NCI-H748 treated with DMSO at 0.1 percent for 48 hours (cell line): ENCODE data around the gene PGGT1B.

Experiments
- DNase-seq: peaks from one replicate; lab custom pipeline; 2025; lab: John Stamatoyannopoulos, UW

PGGT1B gene

DNA sequence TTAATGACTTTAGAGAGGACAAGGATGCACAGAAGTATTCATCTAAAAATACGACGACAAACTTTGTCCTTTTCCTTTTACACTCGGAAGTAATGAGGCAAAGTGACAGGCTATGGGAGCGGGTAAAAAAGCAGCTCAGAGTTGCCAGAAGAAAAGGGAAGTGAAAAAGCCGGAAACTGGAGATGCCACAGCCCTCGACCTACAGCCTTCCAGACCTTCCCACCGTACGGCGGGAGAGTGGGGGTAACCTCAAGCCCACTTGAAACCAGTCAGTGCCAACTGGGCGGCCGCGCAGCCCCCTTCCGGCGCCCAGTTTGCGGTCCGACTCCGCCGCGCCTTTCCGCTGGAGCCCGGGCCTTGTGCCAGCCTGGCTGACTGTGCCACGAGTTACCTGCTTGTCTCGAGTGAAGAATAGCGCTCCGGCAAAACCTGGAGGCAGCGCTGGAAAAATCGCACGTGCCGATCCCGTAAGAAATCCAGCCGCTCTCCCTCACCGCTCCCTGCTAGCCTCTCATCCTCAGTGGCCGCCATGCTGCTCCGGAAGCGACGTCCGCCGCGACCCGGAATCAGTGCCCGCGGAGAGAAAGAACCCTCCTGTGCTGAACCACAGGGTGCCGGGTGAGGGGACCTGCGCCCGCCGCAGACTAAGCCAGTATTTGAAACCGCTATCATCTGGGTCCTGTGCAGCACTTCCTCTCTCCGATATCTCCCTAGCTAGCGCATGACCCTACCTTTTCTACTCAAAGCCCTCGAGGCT, at the start of gene PGGT1B:
TSS of gene PGGT1B (minus strand) at position 557 of the 757 bp plus-strand sequence. CDS start at position 531, 26 bp downstream.
- DNase-seq, result peak; percentile 40

DNA sequence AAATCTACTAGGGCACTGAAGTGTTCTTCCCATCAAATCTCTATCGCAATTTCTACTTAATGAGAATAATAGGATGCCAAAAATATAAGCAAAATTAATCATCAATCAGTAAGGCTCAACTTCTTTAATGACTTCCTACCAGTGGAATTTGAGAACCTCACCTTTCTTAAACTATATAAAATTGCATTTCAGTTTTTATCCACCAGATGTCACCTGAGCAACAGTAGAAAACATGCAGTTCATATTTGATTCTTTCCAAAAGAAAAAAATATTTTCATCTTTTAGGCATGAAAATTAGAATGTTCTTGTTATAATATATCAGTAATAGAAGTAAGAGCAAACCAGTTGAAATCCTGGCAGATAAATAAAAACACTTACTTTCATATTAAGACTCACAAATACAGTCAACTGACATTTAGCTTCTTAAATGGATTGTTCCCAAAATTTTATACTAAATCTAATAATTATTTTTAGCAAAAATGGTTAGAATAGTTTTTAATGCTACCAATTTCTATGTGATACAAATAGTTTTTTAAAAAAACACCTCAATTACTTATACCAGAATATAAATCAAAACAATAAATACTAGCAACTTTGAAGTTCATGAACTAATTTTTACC, 47.2 kb upstream of the PGGT1B start:
- DNase-seq, result no peak

DNA sequence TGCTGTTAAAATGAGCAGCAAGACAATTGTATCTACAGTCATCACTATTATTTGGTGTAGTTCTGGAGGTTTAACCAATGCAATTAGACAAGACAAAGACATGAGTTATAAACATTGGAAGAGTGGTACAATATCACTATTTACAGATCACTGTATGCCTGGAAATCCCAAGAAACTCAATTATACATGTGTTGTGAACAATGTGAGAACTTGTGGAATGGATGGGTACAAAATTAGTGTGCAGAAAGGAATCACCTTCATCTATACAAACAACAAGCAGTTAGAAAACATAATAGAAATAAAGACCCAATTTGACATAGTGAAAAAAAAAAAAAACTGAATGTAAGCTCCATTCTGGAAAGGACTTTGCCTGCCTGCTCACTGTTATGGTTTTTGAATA, 46.1 kb upstream of the PGGT1B start:
- DNase-seq, result no peak

DNA sequence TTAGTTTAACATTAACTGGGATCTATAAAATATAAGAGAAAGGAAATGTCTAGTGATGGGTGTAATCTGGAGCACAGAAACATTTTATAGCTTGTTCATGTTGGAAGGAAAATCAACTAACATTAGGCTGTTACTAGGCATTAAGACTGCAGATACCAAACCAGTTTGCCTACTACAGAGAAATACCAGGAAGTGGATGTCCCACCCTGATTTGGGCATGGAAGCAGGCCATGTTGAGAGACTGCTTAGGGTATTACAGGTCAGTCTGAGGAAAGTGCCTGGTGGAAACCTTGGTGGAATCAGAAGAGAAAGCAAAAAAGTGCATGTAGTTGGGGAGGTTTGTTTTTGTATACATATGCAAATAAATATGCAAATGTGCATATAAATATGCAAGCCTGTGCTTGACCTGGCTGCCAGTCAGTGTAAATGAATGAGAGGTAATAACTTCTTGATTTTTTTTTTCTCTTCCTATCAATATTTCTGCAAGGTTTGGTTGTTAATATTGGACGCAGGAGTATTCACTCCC, 43.4 kb upstream of the PGGT1B start:
- no peak for DNase-seq

DNA sequence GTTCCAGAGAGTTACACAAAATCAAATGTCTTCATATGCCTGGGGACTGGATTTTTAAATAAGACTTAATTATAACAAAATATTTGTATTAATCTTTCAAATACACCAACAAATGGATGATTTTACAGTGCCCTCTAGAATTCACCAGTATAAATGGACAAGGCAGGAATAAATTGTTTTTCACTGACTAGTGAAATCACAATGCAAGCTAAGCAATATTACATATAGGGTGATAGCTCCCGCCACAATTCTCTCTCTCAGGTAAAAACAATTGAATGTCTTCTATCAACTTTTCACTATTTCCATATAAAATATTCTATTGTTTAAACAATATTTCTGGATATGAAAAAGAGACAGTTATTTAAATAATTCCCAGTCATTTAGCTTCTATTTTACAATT, 41.8 kb upstream of the PGGT1B start:
- DNase-seq, result no peak

DNA sequence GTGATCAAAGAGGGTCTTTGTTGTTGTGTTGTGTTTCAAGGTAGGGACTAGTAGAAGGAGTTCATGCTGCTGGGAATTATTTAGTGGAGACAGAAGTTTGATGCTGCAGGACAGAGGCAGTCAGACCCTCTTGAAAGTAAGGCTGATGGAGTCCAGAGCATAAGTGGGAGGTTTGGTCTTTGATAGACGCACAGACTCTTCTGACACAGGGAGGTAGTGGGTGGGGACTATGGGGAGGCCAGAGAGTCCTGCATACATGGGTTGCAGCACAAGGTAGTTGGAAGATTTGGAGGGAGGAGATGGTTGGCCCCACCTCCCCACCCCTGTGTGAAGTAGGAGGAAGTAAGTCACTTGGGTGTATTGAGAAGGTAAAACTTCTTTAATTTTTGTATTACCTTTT, 36.1 kb upstream of the PGGT1B start:
- DNase-seq, result no peak

DNA sequence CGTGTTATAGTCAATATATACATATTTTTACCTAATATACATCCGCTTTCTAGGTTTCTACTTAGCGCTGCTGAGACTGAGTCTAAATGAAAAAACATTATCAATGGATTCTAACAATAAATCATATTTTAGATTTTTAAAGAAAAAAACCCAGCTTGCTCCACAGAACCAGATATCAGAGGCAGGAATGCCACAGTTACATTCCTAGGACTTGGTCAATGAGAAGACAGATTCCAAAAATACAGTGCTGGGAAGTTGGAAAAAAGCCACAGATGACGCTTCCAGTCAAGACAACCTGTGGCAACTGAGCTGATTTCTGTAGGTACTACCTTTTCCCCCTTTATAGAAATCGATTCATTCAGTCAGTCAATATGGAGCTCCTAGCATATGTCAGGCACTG, 34.4 kb upstream of the PGGT1B start:
- DNase-seq, result no peak

DNA sequence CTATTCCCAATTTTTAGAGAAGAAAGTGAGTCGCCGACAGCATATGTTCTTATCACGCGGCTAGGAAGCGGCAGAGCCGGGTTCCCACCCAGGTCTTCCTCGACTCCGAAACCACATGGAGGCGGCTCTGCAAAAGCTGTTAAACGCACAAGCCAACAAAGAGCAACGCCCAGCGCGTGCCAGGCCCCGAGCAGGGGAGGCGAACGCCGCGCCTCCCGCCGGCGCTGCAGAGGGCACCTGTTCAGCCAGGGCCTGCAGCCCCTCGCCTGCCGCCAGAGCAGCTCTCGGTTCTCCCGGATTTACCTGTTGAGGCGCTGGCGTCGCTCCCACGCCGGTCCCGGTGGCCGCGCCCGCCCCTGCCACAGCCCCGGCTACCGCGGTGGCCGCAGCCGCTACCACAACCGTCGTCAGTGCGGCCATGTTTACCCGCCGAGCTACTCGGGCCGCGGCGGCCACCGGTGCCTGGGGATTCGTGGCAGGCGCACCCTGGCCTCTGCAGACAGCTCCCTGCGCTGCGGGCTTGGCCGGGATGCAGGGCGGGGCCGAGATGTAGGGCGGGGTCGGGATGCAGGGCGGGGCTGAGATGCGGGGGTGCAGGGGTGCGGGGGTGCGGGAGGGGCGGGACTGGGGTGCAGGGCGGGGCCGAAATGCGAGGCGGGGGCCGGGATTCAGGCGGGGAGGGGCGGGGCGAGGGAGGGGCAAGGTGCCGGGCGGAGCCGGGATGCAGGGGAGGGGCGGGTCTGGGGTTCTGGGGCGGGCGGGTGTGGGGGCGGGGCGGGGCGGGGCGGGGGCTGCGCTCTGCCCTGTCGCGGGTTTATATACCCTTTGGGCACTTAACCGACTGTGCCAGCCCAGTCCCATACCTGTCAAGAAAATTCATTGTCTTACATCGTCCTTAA, 33.7 kb upstream of the PGGT1B start, which contains the start of gene CCDC112:
TSS of gene CCDC112 (minus strand) at position 531 of the 899 bp plus-strand sequence. CDS start at position 420, 111 bp downstream.
- DNase-seq, result peak; percentile 60

DNA sequence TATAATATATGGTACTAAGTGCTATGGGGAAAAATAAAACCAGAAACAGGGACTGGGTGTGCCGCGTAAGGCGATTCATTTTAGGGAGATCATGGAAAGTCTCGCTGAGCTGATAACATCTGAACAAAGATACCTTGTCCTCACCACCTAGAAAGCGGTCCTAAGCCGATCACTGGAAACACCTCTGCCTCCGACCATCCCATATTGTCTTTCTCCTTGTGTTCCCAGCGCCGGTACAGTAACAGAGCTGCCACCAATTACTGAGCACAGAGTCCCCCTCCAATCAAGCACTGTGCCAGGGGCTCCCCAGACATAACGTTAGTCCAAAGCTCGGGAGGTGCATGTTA, 33.1 kb upstream of the PGGT1B start:
- DNase-seq, result peak; percentile 60

DNA sequence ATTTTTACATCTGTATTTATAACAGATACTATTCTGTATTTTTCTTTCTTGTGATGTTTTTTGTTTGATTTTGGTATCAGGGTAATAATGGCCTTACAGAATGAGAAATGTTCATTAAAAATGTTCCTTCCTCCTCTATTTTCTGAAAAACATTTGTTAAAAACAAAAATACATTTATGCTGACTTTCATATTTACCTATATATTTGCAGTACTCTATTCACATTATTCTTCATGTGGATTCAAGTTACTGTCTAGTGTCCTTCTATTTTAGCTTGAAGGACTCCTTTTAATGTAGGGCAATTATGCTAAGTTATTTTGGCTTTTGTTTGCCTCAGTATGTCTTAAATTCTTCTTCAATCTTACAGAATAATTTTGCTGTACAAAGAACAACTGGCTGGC, 28.7 kb upstream of the PGGT1B start:
- DNase-seq, result no peak

DNA sequence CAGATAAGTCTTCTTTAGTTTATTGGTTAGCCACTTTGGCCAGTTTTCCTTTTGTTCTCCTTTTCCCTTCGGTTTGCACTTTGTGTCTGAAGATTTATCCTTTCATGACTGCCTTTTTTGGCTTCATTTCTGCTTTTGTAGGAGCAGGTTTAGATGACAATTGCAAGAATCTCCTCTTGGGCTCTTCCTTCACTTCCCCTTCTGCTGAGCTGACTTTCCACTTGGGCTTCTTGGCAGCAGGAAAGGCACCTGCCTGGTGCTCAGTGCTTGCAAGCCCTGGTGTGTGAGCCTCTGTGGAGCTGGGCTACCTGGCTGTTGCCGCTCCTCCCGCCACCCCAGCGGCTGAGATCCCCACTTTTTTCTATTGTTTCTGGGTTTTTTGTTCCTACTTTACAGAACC, 26.4 kb upstream of the PGGT1B start:
- DNase-seq, result no peak

DNA sequence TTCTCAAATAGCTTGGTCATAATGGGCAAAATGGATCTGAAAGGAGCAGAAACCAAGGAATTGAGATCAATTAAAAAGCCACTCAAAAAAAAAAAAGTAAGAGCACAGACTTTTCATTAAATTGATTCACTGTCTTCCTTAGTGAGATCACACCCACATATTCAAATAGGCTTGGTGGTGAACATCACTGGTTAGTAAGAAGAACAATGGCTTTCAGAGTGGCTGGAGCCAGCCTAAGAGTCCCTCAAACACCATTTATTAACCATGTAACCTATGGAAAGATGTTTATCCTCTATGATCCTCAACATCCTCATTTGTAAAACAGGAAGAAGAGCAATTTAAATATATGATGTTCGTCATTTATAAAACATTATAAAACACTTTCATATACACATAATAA, 21.3 kb upstream of the PGGT1B start:
- DNase-seq, result no peak

DNA sequence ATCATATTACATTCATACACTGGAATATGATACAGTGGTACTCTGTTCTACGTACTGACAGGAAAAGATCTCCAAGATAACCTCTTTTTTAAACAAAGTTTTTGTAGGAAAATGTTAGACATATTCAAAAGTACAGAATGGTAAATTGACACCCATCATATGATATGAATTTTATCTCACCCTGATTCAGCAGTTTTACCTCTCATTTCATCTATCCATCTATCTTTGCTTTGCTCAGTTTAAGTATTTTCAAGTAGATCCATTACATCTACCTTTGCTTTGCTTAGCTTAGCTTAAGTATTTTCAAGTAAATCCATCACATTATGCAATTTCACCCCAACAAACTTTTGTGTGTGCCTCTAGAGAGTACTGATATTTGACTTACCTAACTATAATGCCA, 19.5 kb upstream of the PGGT1B start:
- DNase-seq, result no peak

DNA sequence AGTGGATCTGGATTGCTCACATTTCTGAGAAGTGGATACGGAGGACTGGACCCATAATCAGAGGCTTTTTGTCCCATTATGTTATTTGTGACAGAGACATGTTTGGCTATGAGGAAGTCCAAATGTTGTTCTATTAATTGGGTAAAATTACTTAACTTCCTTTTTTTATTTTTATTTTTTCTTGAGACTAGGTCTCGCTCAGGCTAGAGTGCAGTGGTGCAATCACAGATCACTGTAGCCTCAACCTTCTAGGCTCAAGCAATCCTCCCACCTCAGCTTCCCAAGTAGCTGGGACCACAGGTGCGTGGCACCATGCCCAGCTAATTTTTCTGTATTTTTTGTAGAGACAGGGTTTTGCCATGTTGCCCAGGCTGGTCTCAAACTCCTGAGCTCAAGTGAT, 11.9 kb upstream of the PGGT1B start:
- DNase-seq, result no peak

DNA sequence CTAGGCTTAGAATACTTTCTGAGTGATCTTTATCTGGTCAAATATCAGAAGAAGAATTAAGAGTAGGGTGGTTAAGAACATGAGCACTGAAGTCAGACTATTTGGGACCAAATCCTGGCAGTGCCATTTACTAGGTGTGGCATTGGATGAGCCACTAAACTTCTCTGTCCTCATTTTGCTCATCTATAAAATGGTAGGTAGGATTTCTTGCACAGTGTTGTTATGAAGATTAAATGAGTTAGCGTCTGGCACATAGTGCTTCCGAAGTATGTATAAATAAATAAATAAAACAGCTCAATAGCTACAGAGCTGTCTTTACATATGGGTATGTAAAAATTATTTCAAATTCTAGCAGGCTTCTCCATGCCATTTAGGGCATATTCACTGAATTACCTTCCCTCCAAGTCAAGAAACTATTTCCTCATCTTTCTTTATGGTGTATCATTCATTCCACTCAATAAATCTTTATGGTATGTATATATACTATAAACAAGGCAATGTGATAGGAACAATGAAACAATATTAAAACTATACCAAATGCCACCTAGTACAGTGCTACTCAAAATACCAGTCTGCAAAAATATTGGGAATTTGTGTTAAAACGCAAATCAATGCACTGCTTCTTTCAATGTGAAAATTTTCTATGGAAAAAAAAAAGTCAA, 9.8 kb upstream of the PGGT1B start:
- DNase-seq, result no peak

DNA sequence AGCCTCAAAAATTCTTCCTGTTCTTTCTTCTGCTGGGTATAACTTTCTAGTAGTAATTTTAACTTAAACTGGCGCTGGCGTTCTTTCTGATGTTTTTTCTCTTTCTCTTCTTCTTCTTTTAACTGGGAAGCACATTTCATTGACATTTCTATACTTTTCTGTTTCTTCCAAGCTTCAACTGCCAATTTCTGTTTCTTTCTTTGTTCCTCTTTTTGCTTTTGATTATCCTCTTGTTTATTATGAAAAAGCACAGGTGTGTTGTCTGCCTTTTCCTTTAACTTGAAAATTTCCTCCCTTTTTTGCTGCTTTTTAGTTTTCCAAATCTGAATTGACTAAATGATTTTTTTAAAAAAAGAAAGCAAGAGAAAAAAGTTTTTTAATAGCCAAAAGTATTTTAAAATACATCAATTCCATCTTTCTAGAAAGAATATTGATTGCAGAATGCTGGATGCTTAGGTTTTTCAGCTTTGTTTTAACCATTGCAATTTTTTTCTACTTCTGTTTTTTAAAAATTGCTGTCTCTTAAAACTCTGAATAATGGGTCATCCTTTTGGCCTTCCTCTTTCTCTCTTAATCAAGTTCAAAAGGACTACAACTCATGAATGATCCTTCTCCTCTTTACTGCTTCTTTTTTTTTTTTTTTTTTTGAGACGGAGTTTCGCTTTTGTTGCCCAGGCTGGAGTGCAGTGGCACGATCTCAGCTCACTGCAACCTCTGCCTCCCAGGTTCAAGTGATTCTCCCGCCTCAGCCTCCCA, 8.8 kb upstream of the PGGT1B start:
- no peak for DNase-seq

DNA sequence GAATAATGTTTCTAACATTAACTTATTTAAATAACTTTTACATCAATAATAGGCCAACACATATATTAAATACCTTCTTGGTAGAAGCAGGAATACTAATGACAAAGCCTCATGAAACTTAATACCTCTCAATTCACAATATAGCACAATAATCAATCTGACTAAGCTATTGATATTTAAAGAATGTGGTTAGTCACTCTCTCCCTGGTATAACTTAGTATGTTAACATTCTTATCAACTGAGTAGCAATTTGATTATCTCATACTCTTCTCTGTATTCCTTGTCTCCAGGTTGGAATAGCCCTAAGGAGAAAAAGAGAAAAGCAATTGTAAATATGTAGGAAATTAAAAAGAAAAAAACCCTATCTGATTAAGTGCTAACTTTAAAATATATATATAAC, 4.9 kb upstream of the PGGT1B start:
- no peak for DNase-seq

DNA sequence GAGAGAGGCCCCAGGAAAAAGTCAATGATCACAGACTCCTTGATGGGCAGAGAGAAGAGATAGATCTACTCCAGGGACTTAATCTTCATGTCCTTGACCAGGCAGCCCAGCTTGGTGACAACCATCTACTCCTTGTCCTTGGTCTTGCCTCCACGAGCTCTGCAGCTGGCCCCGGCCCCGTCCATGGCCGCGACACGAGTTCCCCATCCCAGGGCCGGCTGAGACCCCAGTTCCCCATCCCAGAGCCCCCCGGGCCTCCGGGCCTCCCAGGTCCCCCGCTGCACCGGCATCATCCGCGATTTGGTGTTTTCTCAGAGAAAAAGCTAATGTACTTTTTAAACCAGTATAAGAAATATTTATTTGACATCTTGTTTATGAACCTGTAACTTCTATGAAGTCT, 2.5 kb upstream of the PGGT1B start:
- DNase-seq, result no peak

DNA sequence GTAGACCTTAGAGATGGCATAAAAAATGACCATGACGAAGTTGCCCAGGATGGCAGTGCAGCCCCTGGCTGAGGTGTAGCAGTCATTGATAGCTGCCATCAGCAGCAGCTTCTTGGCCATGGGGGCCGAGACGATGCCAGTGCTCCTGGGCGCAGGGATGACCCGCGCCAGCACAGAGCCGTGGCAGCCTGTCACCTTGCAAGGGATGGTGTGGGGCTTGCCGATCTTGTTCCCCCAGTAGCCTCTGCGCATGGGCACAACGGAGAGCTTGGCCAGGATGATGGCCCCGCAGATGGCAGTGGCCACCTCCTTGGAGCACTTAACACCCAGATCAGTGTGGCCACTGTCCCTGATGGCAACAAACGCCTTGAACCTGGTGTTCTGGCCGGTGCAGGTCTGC, 2.1 kb upstream of the PGGT1B start:
- no peak for DNase-seq

DNA sequence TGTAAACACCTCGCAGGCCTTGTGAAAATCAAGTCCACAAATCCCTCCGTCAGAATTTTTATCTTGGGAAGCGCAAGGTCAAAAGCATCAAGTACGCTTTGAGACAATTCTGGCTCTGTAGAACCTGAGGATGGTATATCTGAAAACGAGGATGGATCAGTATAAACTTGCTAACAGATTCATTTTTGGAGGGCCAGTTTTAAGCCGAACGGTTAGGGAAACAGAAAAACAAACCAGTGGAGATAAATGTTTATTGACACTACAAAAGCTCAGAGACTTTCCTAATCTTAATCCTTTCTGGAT, 352 bp upstream of the PGGT1B start:
- no peak for DNase-seq

DNA sequence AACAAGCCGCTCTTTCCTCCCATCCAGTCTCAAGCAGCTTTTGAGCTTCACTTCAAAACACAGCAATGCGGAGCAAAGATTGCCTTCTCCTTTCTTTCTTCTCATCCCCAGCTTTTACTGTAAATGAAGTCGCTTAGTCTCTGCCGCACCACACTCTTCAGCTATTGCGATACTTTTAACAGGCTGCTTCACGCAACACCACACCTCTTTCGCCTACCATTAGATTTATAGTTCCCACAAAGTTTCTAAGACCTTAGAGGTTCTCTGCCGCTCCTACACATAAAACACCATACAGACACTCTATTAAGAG, 711 bp downstream of the PGGT1B start:
- no peak for DNase-seq

DNA sequence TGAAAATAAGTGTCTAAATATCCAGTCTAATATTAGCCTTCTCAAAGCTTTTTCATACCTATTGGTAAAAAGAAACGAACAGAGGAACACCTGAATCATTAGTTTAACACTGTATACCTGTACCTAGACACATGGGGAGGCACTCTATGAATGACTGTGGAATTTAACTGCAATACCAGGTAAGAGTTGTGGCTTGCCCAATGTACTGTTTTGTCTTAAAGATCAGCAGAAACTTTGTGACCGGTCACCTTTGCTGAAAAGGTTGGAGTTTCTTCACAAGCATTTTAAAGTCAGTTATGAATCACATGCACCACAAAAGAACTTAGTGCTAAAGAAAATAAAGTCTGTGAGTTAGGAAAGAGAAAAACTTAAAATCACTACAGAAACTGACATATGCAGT, 2.4 kb downstream of the PGGT1B start:
- DNase-seq, result no peak
